NCI-H2171 (cell line): ENCODE results near the gene DNAAF2.
"Not testable (repeated sequence)": the region's sequence is repeated elsewhere in the genome, so short reads cannot be mapped to it uniquely, and the experiment has no call there.

Experiments used
- DNase-seq: peaks from one replicate; lab custom pipeline; 2025; lab: John Stamatoyannopoulos, UW

The DNAAF2 gene

GRCh38 chr14:49634547-49635334, at the start of gene DNAAF2:
Gene DNAAF2 (minus strand): TSS chr14:49635244. CDS start chr14:49635149, 95 bp downstream.
- DNase-seq: peak; percentile 67

GRCh38 chr14:49679271-49679670, 44.2 kb upstream of the DNAAF2 start:
- no peak for DNase-seq

- no peak for DNase-seq
These were observed 42.6 kb upstream of the DNAAF2 start for GRCh38 chr14:49677643-49678042.

- DNase-seq: no peak
These were observed 38.5 kb upstream of the DNAAF2 start for GRCh38 chr14:49673586-49673985.

- no peak for DNase-seq
These were observed 35.4 kb upstream of the DNAAF2 start for GRCh38 chr14:49670475-49670874.

- DNase-seq: no peak
These were observed 24.7 kb upstream of the DNAAF2 start for GRCh38 chr14:49659526-49660455.

- DNase-seq: not testable (repeated sequence)
These were observed 22.5 kb upstream of the DNAAF2 start for GRCh38 chr14:49657500-49657899.

GRCh38 chr14:49654511-49654910, 19.5 kb upstream of the DNAAF2 start:
- no peak for DNase-seq

GRCh38 chr14:49653508-49653907, 18.5 kb upstream of the DNAAF2 start:
- no peak for DNase-seq

- DNase-seq: no peak
These were observed 7.1 kb upstream of the DNAAF2 start for GRCh38 chr14:49642163-49642562.

GRCh38 chr14:49641697-49642129, 6.7 kb upstream of the DNAAF2 start:
- no peak for DNase-seq

GRCh38 chr14:49640540-49641417, 5.7 kb upstream of the DNAAF2 start:
- no peak for DNase-seq

GRCh38 chr14:49637534-49638078, 2.6 kb upstream of the DNAAF2 start:
- DNase-seq: no peak

GRCh38 chr14:49636866-49637265, 1.8 kb upstream of the DNAAF2 start:
- DNase-seq: no peak

GRCh38 chr14:49633640-49634546, 1.2 kb downstream of the DNAAF2 start:
- DNase-seq: peak; percentile 94

GRCh38 chr14:49623941-49624839, 10.9 kb downstream of the DNAAF2 start:
- no peak for DNase-seq

- DNase-seq: no peak
These were observed 11.7 kb downstream of the DNAAF2 start for GRCh38 chr14:49623387-49623786.

GRCh38 chr14:49622022-49622607, 12.9 kb downstream of the DNAAF2 start:
- DNase-seq: no peak
